ENCODE results near the gene SAMSN1. TPM values are rescaled to one million over a fixed set of nuclear protein-coding genes. Genes with fewer than 3 reads are reported as not detected.

SAMSN1 gene
- total and polyA plus RNA-seq, 10 donors: 24.8 to 79.2 (median 47.1) TPM

DNA sequence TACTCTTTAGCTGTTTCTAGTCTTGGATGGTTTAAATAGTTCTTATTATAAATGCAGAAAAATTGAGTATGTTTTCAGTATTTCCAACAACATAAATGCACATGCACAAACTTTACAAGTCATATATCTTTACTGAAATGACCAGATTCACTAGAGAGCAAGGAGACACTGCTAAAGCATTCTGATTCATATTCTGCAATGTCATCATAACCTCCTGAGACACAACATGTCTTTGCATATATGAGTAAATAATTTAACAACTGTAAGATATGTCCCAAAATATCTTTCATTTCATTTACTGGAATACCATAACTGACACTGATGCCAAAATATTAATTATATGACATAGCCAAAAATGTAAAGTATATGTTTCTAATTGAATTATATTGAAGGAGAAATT is 16.8 kb upstream of the SAMSN1 start:
- H3K27ac ChIP-seq: no peak overlapping the region
- TF ChIP-seq POLR2AphosphoS5 (IDR thresholded peaks at IDR 0.05) (no peak), POLR2A (IDR thresholded peaks at IDR 0.05) (no peak)
- TF ChIP-seq, protein P1, sequence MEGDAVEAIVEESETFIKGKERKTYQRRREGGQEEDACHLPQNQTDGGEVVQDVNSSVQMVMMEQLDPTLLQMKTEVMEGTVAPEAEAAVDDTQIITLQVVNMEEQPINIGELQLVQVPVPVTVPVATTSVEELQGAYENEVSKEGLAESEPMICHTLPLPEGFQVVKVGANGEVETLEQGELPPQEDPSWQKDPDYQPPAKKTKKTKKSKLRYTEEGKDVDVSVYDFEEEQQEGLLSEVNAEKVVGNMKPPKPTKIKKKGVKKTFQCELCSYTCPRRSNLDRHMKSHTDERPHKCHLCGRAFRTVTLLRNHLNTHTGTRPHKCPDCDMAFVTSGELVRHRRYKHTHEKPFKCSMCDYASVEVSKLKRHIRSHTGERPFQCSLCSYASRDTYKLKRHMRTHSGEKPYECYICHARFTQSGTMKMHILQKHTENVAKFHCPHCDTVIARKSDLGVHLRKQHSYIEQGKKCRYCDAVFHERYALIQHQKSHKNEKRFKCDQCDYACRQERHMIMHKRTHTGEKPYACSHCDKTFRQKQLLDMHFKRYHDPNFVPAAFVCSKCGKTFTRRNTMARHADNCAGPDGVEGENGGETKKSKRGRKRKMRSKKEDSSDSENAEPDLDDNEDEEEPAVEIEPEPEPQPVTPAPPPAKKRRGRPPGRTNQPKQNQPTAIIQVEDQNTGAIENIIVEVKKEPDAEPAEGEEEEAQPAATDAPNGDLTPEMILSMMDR (IDR thresholded peaks at IDR 0.05 in 8 of 11, conservative IDR thresholded peaks at IDR 0.05 in 3 of 11): no peak
- H3K4me3 ChIP-seq: no peak overlapping the region
- H3K36me3 ChIP-seq: no peaks in the 10 kb centered on the region
- no peaks in the 10 kb centered on the region for H3K27me3 ChIP-seq (replicated peaks in 1 of 7)
- peaks cover 0 to 15% (median 5%) of the 10 kb centered on the region in 6 donors for H3K4me1 ChIP-seq
- DNase-seq: no peak
- peaks cover 0 to 14% (median 9%) of the 10 kb centered on the region in 8 donors for H3K9me3 ChIP-seq
- intact Hi-C loops (cut with DNase I; ENCODE audit: low total_unique reads): no loop called here

DNA sequence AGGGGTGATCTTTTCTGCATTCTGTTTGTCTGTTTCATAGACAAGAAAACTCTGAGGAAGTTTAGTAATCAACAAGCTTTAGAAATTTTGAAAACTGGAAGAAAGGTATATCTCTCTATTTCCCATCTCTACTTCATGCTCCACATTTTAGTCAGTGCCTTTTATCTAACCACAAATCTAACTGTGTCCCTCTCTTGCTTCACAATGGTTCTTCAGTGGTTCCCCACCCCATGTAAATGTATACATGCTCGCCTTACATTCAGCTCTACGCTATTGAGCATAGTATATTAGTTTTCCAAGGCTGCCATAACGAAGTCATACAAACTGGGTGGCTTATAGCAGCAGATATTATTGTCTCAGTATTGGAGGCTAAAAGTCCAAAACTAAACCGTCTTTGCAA is 14.4 kb upstream of the SAMSN1 start:
- Histone ChIP-seq H3K4me3 (no peak overlapping the region), H3K27me3 (replicated peaks in 1 of 7) (no peaks in the 10 kb centered on the region), H3K27ac (no peak overlapping the region), H3K36me3 (no peaks in the 10 kb centered on the region), H3K4me1 (peaks cover 0 to 27% (median 22%) of the 10 kb centered on the region in 6 donors), H3K9me3 (peaks cover 0 to 14% (median 9%) of the 10 kb centered on the region in 8 donors)
- no peak for DNase-seq
- intact Hi-C loops (cut with DNase I; ENCODE audit: low total_unique reads): no loop called here
- TF ChIP-seq, protein P1 (IDR thresholded peaks at IDR 0.05 in 8 of 11, conservative IDR thresholded peaks at IDR 0.05 in 3 of 11): no peak
- TF ChIP-seq POLR2AphosphoS5 (IDR thresholded peaks at IDR 0.05) (no peak), POLR2A (IDR thresholded peaks at IDR 0.05) (no peak)
- WGBS, 5 donors: 69 to 88% (median 79%) methylated on average over 4 of the region's 4 CpGs

DNA sequence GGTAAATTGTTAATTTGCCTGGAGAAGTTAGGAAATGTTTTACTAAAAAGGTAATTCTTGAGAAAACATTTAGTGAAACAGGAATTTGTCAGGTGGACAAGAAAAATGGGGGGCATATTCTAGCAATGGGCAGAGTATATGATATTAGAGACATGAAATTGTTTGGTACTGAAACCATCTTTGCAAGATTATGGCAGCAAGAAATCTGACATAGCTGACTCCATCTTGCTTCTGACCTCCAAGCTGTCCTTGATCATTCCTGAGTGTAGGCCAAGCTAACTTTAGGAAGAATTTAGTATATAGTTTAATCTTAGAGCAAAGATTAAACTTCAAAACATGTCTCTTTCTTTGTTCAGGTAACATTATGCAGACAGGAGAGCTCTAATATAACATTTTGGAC is 14.0 kb upstream of the SAMSN1 start:
- Histone ChIP-seq H3K36me3 (no peaks in the 10 kb centered on the region), H3K27ac (no peak overlapping the region), H3K4me1 (peaks cover 0 to 31% (median 24%) of the 10 kb centered on the region in 6 donors), H3K27me3 (replicated peaks in 1 of 7) (no peaks in the 10 kb centered on the region), H3K4me3 (no peak overlapping the region), H3K9me3 (peaks cover 0 to 14% (median 9%) of the 10 kb centered on the region in 8 donors)
- intact Hi-C loops (cut with DNase I; ENCODE audit: low total_unique reads): no loop called here
- DNase-seq: no peak
- TF ChIP-seq, protein P1 (IDR thresholded peaks at IDR 0.05 in 8 of 11, conservative IDR thresholded peaks at IDR 0.05 in 3 of 11): no peak
- no peak for TF ChIP-seq POLR2AphosphoS5 (IDR thresholded peaks at IDR 0.05)
- TF ChIP-seq POLR2A (IDR thresholded peaks at IDR 0.05): no peak

DNA sequence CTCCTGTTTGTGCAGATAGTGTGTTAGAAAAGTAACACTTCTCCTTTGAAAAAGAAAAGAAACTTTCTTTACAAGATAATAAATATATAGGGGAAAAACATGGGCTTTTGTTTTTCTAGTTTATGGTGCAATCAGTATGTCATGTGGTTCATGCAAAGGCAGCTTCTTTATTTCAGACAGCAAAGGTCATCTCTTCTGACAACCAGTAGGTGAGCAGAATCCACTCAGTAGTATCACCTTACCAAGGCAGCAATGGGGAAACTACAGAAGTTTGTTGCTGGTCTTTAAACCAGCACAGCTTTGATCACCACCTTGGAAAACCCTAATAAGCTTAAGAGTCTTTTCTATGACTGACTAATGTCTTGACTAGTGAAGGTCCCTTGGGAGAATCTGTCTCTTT is 13.0 kb upstream of the SAMSN1 start:
- Histone ChIP-seq H3K27ac (no peak overlapping the region), H3K4me3 (no peak overlapping the region), H3K9me3 (peaks cover 0 to 14% (median 9%) of the 10 kb centered on the region in 8 donors), H3K27me3 (replicated peaks in 1 of 7) (no peaks in the 10 kb centered on the region), H3K4me1 (peaks cover 0 to 35% (median 24%) of the 10 kb centered on the region in 6 donors), H3K36me3 (no peaks in the 10 kb centered on the region)
- no peak for DNase-seq
- TF ChIP-seq POLR2A (IDR thresholded peaks at IDR 0.05) (no peak), POLR2AphosphoS5 (IDR thresholded peaks at IDR 0.05) (no peak)
- TF ChIP-seq, protein P1 (IDR thresholded peaks at IDR 0.05 in 8 of 11, conservative IDR thresholded peaks at IDR 0.05 in 3 of 11): no peak
- intact Hi-C loops (cut with DNase I; ENCODE audit: low total_unique reads): no loop called here
